Neuronal stem cell (in vitro differentiated cells): ENCODE data around the gene MYLK3.

Source experiments
- DNase-seq: peaks from one replicate; pipeline ENCODE4 v3.0.0-alpha.2; 2013; ENCODE audit warnings: low spot score
- H2AFZ ChIP-seq: one replicate; pipeline ENCODE4 v1.6.1; 2013; ENCODE audit warnings: mild to moderate bottlenecking, low read length, inconsistent platforms
- H2AK5ac ChIP-seq: 2 replicates; pipeline ENCODE4 v1.6.1; 2013; ENCODE audit warnings: low read depth, mild to moderate bottlenecking, inconsistent platforms, low read length, moderate library complexity, mixed read lengths
- H2BK120ac ChIP-seq: 2 replicates; pipeline ENCODE4 v1.6.1; 2013; ENCODE audit warnings: low read depth, mild to moderate bottlenecking, inconsistent platforms, low read length, moderate library complexity, mixed read lengths
- H2BK12ac ChIP-seq: one replicate; pipeline ENCODE4 v1.6.1; 2013; ENCODE audit warnings: low read length, inconsistent platforms
- H2BK15ac ChIP-seq: 2 replicates; pipeline ENCODE4 v1.6.1; 2013; ENCODE audit warnings: mild to moderate bottlenecking, low read length, inconsistent platforms, mixed read lengths
- H2BK5ac ChIP-seq: one replicate; pipeline ENCODE4 v1.6.1; 2013; ENCODE audit warnings: inconsistent platforms, mild to moderate bottlenecking, low read length, moderate library complexity
- H3K14ac ChIP-seq: one replicate; pipeline ENCODE4 v1.6.1; 2013; ENCODE audit warnings: low read length, inconsistent platforms
- H3K18ac ChIP-seq: 2 replicates; pipeline ENCODE4 v1.6.1; 2013; ENCODE audit warnings: low read length, inconsistent platforms
- H3K23ac ChIP-seq: 2 replicates; pipeline ENCODE4 v1.6.1; 2013; ENCODE audit warnings: low read depth, mild to moderate bottlenecking, mixed read lengths, low read length, inconsistent platforms; ENCODE audit not compliant: poor library complexity
- H3K27ac ChIP-seq: replicated peaks from 3 replicates; pipeline ENCODE4 v1.5.1; 2013; ENCODE audit warnings: low read length, inconsistent platforms
- H3K27me3 ChIP-seq, 3 experiments: 2 replicates each; pipeline ENCODE4 v1.6.1; 2013; ENCODE audit warnings: low read length in 3 of 3, mild to moderate bottlenecking in 2 of 3, inconsistent platforms in 1 of 3, low read depth in 1 of 3, mixed read lengths in 1 of 3, moderate library complexity in 1 of 3; ENCODE audit not compliant: control insufficient read depth in 3 of 3, insufficient read depth in 3 of 3
- H3K36me3 ChIP-seq, 2 donors: replicated peaks in 1 of 2; 2 replicates each; pipeline ENCODE4 v1.6.1; 2013; ENCODE audit warnings: low read length in 2 of 2; ENCODE audit not compliant: control insufficient read depth in 2 of 2, insufficient read depth in 2 of 2
- H3K4ac ChIP-seq: 2 replicates; pipeline ENCODE4 v1.6.1; 2013; ENCODE audit warnings: inconsistent platforms, mild to moderate bottlenecking, low read length, moderate library complexity
- H3K4me1 ChIP-seq, 2 donors: 1 replicate in 1 of 2; 2 replicates in 1 of 2; pipeline ENCODE4 v1.6.1; 2013; ENCODE audit warnings: low read length in 2 of 2, low read depth in 1 of 2; ENCODE audit not compliant: control insufficient read depth in 2 of 2, insufficient read depth in 1 of 2
- H3K4me2 ChIP-seq: one replicate; pipeline ENCODE4 v1.6.1; 2013; ENCODE audit warnings: mild to moderate bottlenecking, low read length, inconsistent platforms; ENCODE audit not compliant: insufficient read depth, poor library complexity, severe bottlenecking
- H3K4me3 ChIP-seq, 2 donors: 2 replicates each; pipeline ENCODE4 v1.5.1; 2013; ENCODE audit warnings: low read length in 2 of 2, mild to moderate bottlenecking in 2 of 2, inconsistent platforms in 1 of 2, moderate library complexity in 1 of 2
- H3K79me1 ChIP-seq: one replicate; pipeline ENCODE4 v1.6.1; 2013; ENCODE audit warnings: low read depth, mild to moderate bottlenecking, inconsistent platforms, low read length, moderate library complexity
- H3K9ac ChIP-seq: one replicate; pipeline ENCODE4 v1.6.1; 2013; ENCODE audit warnings: mild to moderate bottlenecking, low read depth, low read length, inconsistent platforms; ENCODE audit not compliant: poor library complexity
- H3K9me3 ChIP-seq, 2 donors: replicated peaks in 1 of 2; 2 replicates each; pipeline versions ENCODE3 to v1.6.1; 2013; ENCODE audit warnings: low read length in 2 of 2, mild to moderate bottlenecking in 2 of 2, inconsistent platforms in 1 of 2, low read depth in 1 of 2, mixed read lengths in 1 of 2, moderate library complexity in 1 of 2; ENCODE audit not compliant: control insufficient read depth in 2 of 2, insufficient read depth in 1 of 2
- H4K8ac ChIP-seq: one replicate; pipeline ENCODE4 v1.6.1; 2013; ENCODE audit warnings: low read depth, mild to moderate bottlenecking, inconsistent platforms, low read length, moderate library complexity
- H4K91ac ChIP-seq: one replicate; pipeline ENCODE4 v1.6.1; 2013; ENCODE audit warnings: low read length, low read depth, mild to moderate bottlenecking, inconsistent platforms; ENCODE audit not compliant: poor library complexity
- WGBS, 2 donors: extraction: QIAGEN DNeasy Blood & Tissue Kit; methylation state at CpG; one replicate each; pipeline ENCODE4 v1.1.7; 2013; ENCODE audit warnings: missing lambda C conversion rate in 2 of 2, mixed read lengths in 1 of 2; ENCODE audit not compliant: insufficient read length in 2 of 2, insufficient replicate concordance in 1 of 2; ENCODE audit errors: extremely low coverage in 2 of 2; 5-methylcytosine and 5-hydroxymethylcytosine counted together

MYLK3 gene

DNA sequence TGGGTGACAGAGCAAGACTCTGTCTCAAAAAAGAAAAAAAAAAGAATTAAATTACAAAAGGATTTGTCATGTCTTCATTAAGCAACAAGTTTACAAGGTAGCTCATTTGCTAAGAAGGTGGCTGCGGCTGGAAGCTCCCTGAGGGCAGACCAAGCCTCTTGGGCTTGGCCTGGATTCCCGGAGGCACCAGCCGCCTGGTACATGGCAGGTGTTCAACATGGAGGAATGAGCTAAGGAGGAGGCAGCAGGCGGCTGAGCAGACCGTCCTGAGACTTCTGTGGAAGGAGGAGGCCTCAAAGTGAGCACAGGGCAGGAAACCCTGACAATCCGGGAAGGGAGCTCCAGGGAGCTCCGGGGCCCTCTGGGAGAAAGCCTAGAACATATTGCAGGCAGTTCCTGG lies 3.2 kb upstream of the MYLK3 start:
- Histone ChIP-seq H3K23ac (no peak overlapping the region), H3K27ac (no peak overlapping the region), H2BK120ac (no peak overlapping the region), H3K4me2 (no peak overlapping the region), H2AFZ (no peak overlapping the region), H4K91ac (no peak overlapping the region), H3K79me1 (no peaks in the 10 kb centered on the region), H3K9ac (peak overlapping the region; percentile 15), H3K9me3 (no peaks in the 10 kb centered on the region), H2AK5ac (no peak overlapping the region), H3K4ac (no peak overlapping the region), H3K14ac (no peak overlapping the region), H3K4me3 (no peak overlapping the region), H4K8ac (no peak overlapping the region), H3K18ac (no peak overlapping the region), H2BK15ac (no peak overlapping the region), H3K36me3 (no peaks in the 10 kb centered on the region), H3K27me3 (no peaks in the 10 kb centered on the region), H3K4me1 (peaks cover 11 to 14% of the 10 kb centered on the region in 2 donors), H2BK5ac (no peak overlapping the region), H2BK12ac (no peak overlapping the region)
- DNase-seq, result no peak
- no CpG with 5 or more reads among the region's 7 CpGs for WGBS, 2 donors

DNA sequence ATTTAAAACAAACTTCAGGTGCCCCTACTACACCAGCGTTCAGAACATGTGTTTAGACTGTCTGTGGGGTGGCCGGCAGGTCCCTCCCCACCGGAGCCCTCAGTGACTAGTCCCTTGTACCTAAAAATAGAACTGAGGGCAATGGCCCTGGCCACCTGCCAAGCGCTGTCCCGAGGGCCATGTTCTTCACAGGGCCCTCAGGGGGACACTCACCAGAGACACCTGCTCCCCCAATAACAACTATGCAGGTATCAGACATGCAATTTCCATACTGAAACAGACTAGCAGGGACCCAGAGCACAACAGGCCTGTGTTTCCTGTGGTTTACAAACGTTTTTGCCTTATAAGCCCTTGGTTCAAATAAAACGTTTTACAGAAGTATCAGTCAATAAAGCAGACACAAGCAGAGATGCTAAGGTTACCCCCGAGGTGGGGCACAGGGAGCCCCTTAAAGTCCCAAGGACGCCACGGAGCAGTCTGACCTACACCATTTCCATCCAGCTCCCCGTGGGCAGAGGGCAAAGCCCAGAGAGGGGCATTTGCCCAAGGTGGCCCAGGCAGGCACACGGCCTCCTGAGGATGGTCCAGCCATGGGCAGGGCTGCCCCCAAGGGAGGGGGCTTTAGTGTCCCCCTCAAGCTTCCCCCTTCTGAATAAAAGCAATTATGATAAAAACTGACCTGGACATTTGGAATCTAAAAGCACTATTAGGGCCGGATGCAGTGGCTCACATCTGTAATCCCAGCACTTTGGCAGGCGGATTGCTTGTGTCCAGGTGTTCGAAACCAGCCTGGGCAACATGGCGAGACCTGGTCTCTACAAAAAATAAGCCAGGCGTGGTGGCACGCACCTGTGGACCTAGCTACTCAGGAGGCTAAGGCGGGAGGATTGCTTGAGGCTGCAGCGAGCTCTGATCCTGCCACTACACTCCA lies 896 bp upstream of the MYLK3 start:
- Histone ChIP-seq H3K4me1 (peaks cover 11 to 14% of the 10 kb centered on the region in 2 donors), H4K8ac (no peak overlapping the region), H4K91ac (no peak overlapping the region), H2BK15ac (no peak overlapping the region), H3K27ac (no peak overlapping the region), H3K4ac (no peak overlapping the region), H3K27me3 (no peaks in the 10 kb centered on the region), H2AFZ (peak overlapping the region; percentile 88), H2AK5ac (no peak overlapping the region), H3K4me2 (no peak overlapping the region), H3K14ac (no peak overlapping the region), H3K9me3 (no peaks in the 10 kb centered on the region), H2BK120ac (no peak overlapping the region), H3K4me3 (no peak overlapping the region), H3K18ac (peak overlapping the region; percentile 6), H2BK12ac (no peak overlapping the region), H3K36me3 (no peaks in the 10 kb centered on the region), H3K9ac (no peak overlapping the region), H3K23ac (no peak overlapping the region), H2BK5ac (no peak overlapping the region), H3K79me1 (no peaks in the 10 kb centered on the region)
- DNase-seq, result no peak
- WGBS, 2 donors, result no CpG with 5 or more reads among the region's 20 CpGs

DNA sequence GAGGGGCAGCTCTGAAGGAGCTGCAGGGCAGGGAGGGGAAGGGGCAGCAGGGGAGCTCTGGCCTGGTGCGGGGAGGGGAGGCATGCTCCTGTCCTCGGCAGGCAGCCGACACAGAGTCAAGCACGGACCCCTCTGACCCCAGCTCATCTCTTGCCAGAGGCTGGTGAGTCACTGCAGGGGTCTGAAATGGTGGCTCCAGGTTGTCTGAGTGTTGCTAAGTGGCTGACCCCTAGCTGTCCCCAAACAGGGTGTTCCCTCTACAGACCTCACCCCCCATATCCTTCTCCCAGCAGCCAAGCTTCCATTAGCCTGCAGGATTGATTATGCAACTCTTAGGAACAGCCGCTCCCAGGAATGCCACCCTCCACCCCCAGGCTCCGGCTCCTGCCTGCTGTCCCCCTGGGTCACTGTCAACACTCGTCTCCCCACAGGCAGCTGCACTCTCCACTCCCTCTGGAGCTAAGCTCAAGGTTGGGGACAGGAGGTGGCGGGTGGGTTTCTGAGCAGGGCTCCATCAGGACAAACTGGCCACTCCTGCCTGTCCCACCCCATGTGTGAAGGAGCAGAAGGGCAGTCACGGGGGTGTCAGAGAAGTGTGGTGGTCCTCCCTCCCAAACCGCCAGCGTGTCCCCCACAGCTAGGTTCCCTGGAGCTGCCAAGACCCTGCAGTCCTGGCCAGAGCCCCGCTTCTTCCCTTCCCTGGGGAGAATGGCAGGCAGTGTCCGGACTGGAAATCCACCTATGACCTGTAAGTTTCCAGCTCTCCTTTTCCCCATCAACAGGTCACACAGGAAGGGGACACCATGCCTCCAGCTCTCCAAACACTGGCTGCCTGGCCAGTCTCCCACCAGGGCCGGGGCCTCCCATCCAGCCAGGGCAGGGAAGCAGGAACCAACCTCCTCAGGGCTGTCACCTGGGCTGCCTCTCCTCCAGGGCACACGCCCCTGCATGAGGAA lies 1.0 kb downstream of the MYLK3 start:
- no peaks in the 10 kb centered on the region for H3K9me3 ChIP-seq
- peaks cover 14 to 21% of the 10 kb centered on the region in 2 donors for H3K4me1 ChIP-seq
- no peak overlapping the region for H3K4me2 ChIP-seq
- peak overlapping the region; percentile 79 for H2BK5ac ChIP-seq
- no peak overlapping the region for H3K27ac ChIP-seq
- no CpG with 5 or more reads among the region's 15 CpGs for WGBS, 2 donors
- H3K79me1 ChIP-seq, result no peaks in the 10 kb centered on the region
- H3K9ac ChIP-seq, result peak overlapping the region; percentile 15
- H3K23ac ChIP-seq, result no peak overlapping the region
- peak overlapping the region; percentile 18 for H2BK12ac ChIP-seq
- peak overlapping the region; percentile 80 for H3K18ac ChIP-seq
- peak overlapping the region; percentile 76 for H2BK15ac ChIP-seq
- peak overlapping the region; percentile 40 for H3K4ac ChIP-seq
- H3K36me3 ChIP-seq, result no peaks in the 10 kb centered on the region
- no peak overlapping the region for H3K4me3 ChIP-seq
- H2AFZ ChIP-seq, result peak overlapping the region; percentile 88
- H4K8ac ChIP-seq, result peak overlapping the region; percentile 32
- no peak overlapping the region for H3K14ac ChIP-seq
- H2AK5ac ChIP-seq, result peak overlapping the region; percentile 71
- H2BK120ac ChIP-seq, result no peak overlapping the region
- H3K27me3 ChIP-seq, result no peaks in the 10 kb centered on the region
- no peak overlapping the region for H4K91ac ChIP-seq
- no peak for DNase-seq

- H3K4ac ChIP-seq, result no peak overlapping the region
- H3K18ac ChIP-seq, result no peak overlapping the region
- H3K4me1 ChIP-seq, result peaks cover 14 to 21% of the 10 kb centered on the region in 2 donors
- no peak for DNase-seq
- no peaks in the 10 kb centered on the region for H3K79me1 ChIP-seq
- no peaks in the 10 kb centered on the region for H3K27me3 ChIP-seq
- H4K91ac ChIP-seq, result no peak overlapping the region
- H2BK120ac ChIP-seq, result no peak overlapping the region
- H2AFZ ChIP-seq, result no peak overlapping the region
- no peak overlapping the region for H3K4me2 ChIP-seq
- no peaks in the 10 kb centered on the region for H3K36me3 ChIP-seq
- H3K9me3 ChIP-seq, result no peaks in the 10 kb centered on the region
- H3K14ac ChIP-seq, result no peak overlapping the region
- H3K4me3 ChIP-seq, result no peak overlapping the region
- no peak overlapping the region for H4K8ac ChIP-seq
- H2AK5ac ChIP-seq, result no peak overlapping the region
- H2BK5ac ChIP-seq, result no peak overlapping the region
- H2BK15ac ChIP-seq, result no peak overlapping the region
- no peak overlapping the region for H3K27ac ChIP-seq
- WGBS, 2 donors, result no CpG with 5 or more reads among the region's 7 CpGs
- no peak overlapping the region for H3K23ac ChIP-seq
- no peak overlapping the region for H2BK12ac ChIP-seq
- no peak overlapping the region for H3K9ac ChIP-seq
These were observed 2.5 kb downstream of the MYLK3 start for GRCh38 chr16:46745617-46746016.
